B cell (primary cell): ENCODE results near the gene PCBP2. TPM values are rescaled to one million over a fixed set of nuclear protein-coding genes. Genes with fewer than 3 reads are reported as not detected.

Experiments
- ATAC-seq: fragments of 200-7000 bp; cut with Tn5 transposase; one replicate; pipeline ENCODE4 v1.10.0; 2021; ENCODE audit warnings: low read depth, mild to moderate bottlenecking, moderate number of reproducible peaks, moderate library complexity
- CTCF ChIA-PET: fragments of 350-600 bp; sonication (Branson Sonifier 250); formaldehyde crosslinking; loops from one replicate; lab custom pipeline; 2021; ENCODE audit warnings: antibody characterized with exemption, inconsistent platforms; lab: Charles Lee
- POLR2A ChIA-PET: fragments of 350-600 bp; sonication (Branson Sonifier 250); formaldehyde crosslinking; loops from one replicate; lab custom pipeline; 2021; ENCODE audit warnings: antibody characterized with exemption; lab: Charles Lee
- DNase-seq: peaks from one replicate; pipeline ENCODE4 v3.0.0; 2013
- H2AFZ ChIP-seq: 2 replicates; pipeline ENCODE4 v1.6.1; 2012; ENCODE audit warnings: mild to moderate bottlenecking, low read depth, low read length; ENCODE audit not compliant: insufficient read depth, poor library complexity, severe bottlenecking
- H3K27ac ChIP-seq, 2 donors: 1 replicate in 1 of 2; 2 replicates in 1 of 2; pipeline ENCODE4 v1.5.1; 2012 to 2013; ENCODE audit warnings: low read length in 2 of 2, mild to moderate bottlenecking in 2 of 2, moderate library complexity in 1 of 2
- H3K27me3 ChIP-seq, 4 experiments: fragments of 200-600 bp in 1 of 4; sonication (generic) in 1 of 4; replicated peaks in 1 of 4; 1 replicate in 2 of 4; 2 replicates in 2 of 4; pipeline versions ENCODE4 v1.6.1 to v1.7.0; 2013 to 2016; ENCODE audit warnings: low read length in 3 of 4, mild to moderate bottlenecking in 2 of 4, mixed read lengths in 1 of 4, moderate library complexity in 1 of 4; ENCODE audit not compliant: insufficient read depth in 4 of 4, control insufficient read depth in 3 of 4; ENCODE audit errors: control extremely low read depth in 1 of 4
- H3K36me3 ChIP-seq, 2 experiments: replicated peaks in 1 of 2; 1 replicate in 1 of 2; 2 replicates in 1 of 2; pipeline versions ENCODE4 v1.6.1 to v1.7.1; 2013; ENCODE audit warnings: low read length in 1 of 2; ENCODE audit not compliant: insufficient read depth in 2 of 2, control insufficient read depth in 1 of 2; ENCODE audit errors: control extremely low read depth in 1 of 2, extremely low read depth in 1 of 2
- H3K4me1 ChIP-seq, 2 donors: fragments of 200-600 bp in 1 of 2; sonication (generic) in 1 of 2; 1 replicate in 1 of 2; 2 replicates in 1 of 2; pipeline versions ENCODE4 v1.5.1 to v1.6.1; 2013 to 2017; ENCODE audit warnings: low read length in 2 of 2; ENCODE audit not compliant: control insufficient read depth in 2 of 2, insufficient read depth in 2 of 2
- H3K4me2 ChIP-seq: replicated peaks from 2 replicates; pipeline ENCODE3; 2012; ENCODE audit warnings: mild to moderate bottlenecking, low read depth, low read length; ENCODE audit not compliant: poor library complexity, severe bottlenecking
- H3K4me3 ChIP-seq, 5 experiments: fragments of 200-600 bp in 1 of 5; sonication (generic) in 1 of 5; 1 replicate in 3 of 5; 2 replicates in 2 of 5; pipeline versions ENCODE4 v1.5.1 to v1.7.0; 2011 to 2016; ENCODE audit warnings: low read length in 4 of 5, mild to moderate bottlenecking in 4 of 5, low read depth in 2 of 5, control low read depth in 1 of 5, moderate library complexity in 1 of 5; ENCODE audit not compliant: insufficient read depth in 1 of 5; ENCODE audit errors: control extremely low read depth in 1 of 5, extremely low read depth in 1 of 5
- H3K79me2 ChIP-seq: fragments of 200-600 bp; sonication (generic); one replicate; pipeline ENCODE4 v1.6.0; 2016; ENCODE audit warnings: low read length; ENCODE audit not compliant: control insufficient read depth, insufficient read depth
- H3K9ac ChIP-seq: fragments of 200-600 bp; sonication (generic); 2 replicates; pipeline ENCODE4 v1.6.1; 2017; ENCODE audit warnings: mild to moderate bottlenecking, low read length, moderate library complexity
- H3K9me3 ChIP-seq, 3 donors: one replicate each; pipeline versions ENCODE4 v1.6.1 to v1.7.1; 2013; ENCODE audit warnings: low read length in 2 of 3; ENCODE audit not compliant: control insufficient read depth in 2 of 3, insufficient read depth in 1 of 3; ENCODE audit errors: control extremely low read depth in 1 of 3
- H4K20me1 ChIP-seq: 2 replicates; pipeline ENCODE4 v1.6.0; 2012; ENCODE audit warnings: mild to moderate bottlenecking, low read length; ENCODE audit not compliant: insufficient read depth, control insufficient read depth, poor library complexity, severe bottlenecking
- H3K27ac Mint-ChIP-seq: one replicate; pipeline ENCODE4 v1.8.0; 2021; ENCODE audit warnings: mixed read lengths
- H3K27me3 Mint-ChIP-seq: one replicate; pipeline ENCODE4 v1.8.0; 2021; ENCODE audit warnings: mixed read lengths
- H3K4me1 Mint-ChIP-seq: one replicate; pipeline ENCODE4 v1.8.0; 2021; ENCODE audit warnings: mixed read lengths
- H3K4me3 Mint-ChIP-seq: one replicate; pipeline ENCODE4 v1.8.0; 2021; ENCODE audit warnings: mixed read lengths
- H3K9me3 Mint-ChIP-seq: one replicate; pipeline ENCODE4 v1.8.0; 2022; ENCODE audit warnings: mixed read lengths; ENCODE audit not compliant: insufficient read depth
- CTCF ChIP-seq: fragments of 200-600 bp; IDR thresholded peaks from one replicate; pipeline ENCODE4 v1.8.0; 2022; ENCODE audit warnings: antibody characterized with exemption, mild to moderate bottlenecking
- EZH2 ChIP-seq: IDR thresholded peaks from 2 replicates; pipeline ENCODE4 v1.6.1; 2012; ENCODE audit warnings: borderline replicate concordance, low read depth, mild to moderate bottlenecking, moderate library complexity, low read length; ENCODE audit not compliant: insufficient read depth, poor library complexity, severe bottlenecking
- WGBS: methylation state at CpG from one replicate; pipeline ENCODE4 v1.1.5; 2013; ENCODE audit warnings: missing lambda C conversion rate; ENCODE audit not compliant: insufficient coverage; 5-methylcytosine and 5-hydroxymethylcytosine counted together
- intact Hi-C: fragments of 100-400 bp; cut with micrococcal nuclease; formaldehyde crosslinking; loops from one replicate; pipeline ENCODE4 v1.10.0; 2022
- polyA plus RNA-seq: library from polyadenylated mRNA; depleted of rRNA; stranded (reverse); fragments of >200 nt; gene quantifications from 2 replicates; pipeline ENCODE4 v1.2.3, GENCODE V29; 2012
- total RNA-seq, 2 donors: library from RNA; stranded (reverse); fragments of 120-200 nt in 1 of 2; gene quantifications; 1 replicate in 1 of 2; 2 replicates in 1 of 2; pipeline versions ENCODE4 v1.2.3 to v1.2.4, GENCODE V29; 2013 to 2022

Gene PCBP2
- total and polyA plus RNA-seq, 2 donors (not counting 1 experiment from before 2014, with no cell fraction given), result 492 to 944 TPM

GRCh38 chr12:53485955-53486735 is 34.2 kb downstream of the PCBP2 start:
- H3K27ac Mint-ChIP-seq, result no peak overlapping the region
- Histone ChIP-seq H3K79me2 (no peaks in the 10 kb centered on the region), H3K36me3 (peaks cover 0 to 42% of the 10 kb centered on the region in 2 experiments), H2AFZ (no peak overlapping the region), H3K4me2 (no peak overlapping the region), H3K4me1 (no peaks in the 10 kb centered on the region), H3K9me3 (no peaks in the 10 kb centered on the region), H3K27me3 (no peaks in the 10 kb centered on the region), H3K9ac (no peak overlapping the region), H3K27ac (peak overlapping the region in 1 of 2 donors; percentile 6), H4K20me1 (peaks cover 21% of the 10 kb centered on the region), H3K4me3 (no peak overlapping the region)
- intact Hi-C loops, result no loop called here
- TF ChIP-seq CTCF (no peak), EZH2 (no peak)
- ATAC-seq (no peak), DNase-seq (no peak)
- H3K4me3 Mint-ChIP-seq, result no peak overlapping the region
- no peaks in the 10 kb centered on the region for H3K9me3 Mint-ChIP-seq
- WGBS, result 98% methylated on average over 6 of the region's 10 CpGs
- ChIA-PET POLR2A (no interaction called here), CTCF (no interaction called here)
- H3K27me3 Mint-ChIP-seq, result no peaks in the 10 kb centered on the region
- H3K4me1 Mint-ChIP-seq, result peaks cover 7% of the 10 kb centered on the region
